NCI-H187 treated with DMSO at 0.1 percent for 48 hours (cell line): ENCODE data around the gene PTMA.

Experiments used
- DNase-seq: peaks from one replicate; lab custom pipeline; 2025; lab: John Stamatoyannopoulos, UW

PTMA gene

DNA sequence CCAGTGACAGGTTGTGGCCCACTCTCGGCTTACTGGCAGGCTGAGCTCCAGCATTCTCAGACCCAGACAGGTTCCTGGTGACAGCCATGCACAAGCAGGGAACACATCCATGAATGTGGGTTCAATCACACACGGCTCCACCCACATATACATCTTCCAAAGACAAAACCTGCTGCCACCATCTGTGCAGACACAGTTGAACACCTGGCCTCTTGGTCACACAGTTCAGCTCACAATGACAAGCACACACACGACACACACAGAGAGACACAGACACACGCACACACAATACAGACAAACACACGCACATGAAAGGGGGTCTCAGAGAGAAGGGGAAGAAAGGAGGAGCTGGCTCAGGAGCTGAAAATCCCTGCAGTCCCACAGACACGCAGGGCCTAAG is 32.1 kb upstream of the PTMA start:
- no peak for DNase-seq

DNA sequence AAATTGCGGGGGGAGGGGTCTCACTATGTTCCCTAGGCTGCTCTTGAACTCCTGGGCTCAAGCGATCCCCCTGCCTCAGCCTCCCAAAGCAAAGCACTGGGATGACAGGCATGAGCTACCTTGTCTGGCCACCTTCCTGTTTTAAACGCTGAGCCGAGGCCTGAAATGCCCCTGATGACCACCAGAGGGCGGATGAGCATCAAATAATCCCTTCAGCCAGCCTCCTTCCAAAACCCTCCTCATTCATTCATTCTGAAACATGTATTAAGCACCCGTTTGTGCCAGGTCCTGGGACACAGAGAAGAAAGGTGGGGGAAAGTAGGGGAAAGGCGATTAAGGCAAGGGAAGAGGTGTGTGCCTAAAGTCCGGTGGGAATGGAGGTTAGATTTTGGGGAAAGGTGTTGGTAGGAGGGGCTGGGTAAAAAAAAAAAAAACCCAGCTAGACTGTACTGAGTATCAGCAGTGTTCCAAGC is 30.7 kb upstream of the PTMA start:
- no peak for DNase-seq

- DNase-seq, result no peak
Measured at GRCh38 chr2:231679908-231680284, 28.4 kb upstream of the PTMA start.

DNA sequence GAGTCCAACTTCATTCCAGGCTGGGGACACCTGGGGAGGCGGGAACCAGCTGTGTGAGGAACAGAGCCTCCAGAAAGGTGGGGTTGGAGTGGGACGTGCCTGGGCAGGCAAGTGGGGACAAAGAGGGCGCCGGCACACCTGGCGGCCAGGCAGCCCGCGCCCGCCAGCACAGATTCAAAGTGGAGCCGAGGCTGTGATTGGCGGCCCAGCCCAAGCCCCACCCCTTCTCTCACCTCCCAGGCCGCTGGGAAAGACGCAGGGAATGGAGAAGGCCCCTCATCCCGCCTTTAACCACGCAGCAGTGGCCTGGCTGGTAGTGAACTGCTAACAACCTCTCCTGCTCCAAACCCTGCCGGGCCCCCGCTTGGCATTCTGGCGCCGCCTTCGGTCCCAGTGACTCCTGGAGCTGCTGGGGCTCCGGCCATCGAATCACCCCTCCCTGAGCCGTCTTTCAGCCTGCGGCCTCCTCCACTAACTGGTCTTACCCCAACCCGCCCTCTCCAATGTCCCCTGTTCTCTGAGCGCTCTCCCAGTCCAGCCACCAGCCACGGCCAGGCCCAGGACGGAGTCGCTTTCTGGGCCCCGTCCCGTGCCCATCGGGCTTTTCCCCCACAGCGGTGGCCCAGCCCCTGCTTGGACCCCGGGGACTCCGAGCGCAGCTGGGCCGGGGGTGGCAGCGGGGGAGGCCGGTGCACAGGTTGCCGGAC is 27.9 kb upstream of the PTMA start:
- no peak for DNase-seq

GRCh38 chr2:231680992-231681852 is 27.1 kb upstream of the PTMA start:
- DNase-seq, result no peak

DNA sequence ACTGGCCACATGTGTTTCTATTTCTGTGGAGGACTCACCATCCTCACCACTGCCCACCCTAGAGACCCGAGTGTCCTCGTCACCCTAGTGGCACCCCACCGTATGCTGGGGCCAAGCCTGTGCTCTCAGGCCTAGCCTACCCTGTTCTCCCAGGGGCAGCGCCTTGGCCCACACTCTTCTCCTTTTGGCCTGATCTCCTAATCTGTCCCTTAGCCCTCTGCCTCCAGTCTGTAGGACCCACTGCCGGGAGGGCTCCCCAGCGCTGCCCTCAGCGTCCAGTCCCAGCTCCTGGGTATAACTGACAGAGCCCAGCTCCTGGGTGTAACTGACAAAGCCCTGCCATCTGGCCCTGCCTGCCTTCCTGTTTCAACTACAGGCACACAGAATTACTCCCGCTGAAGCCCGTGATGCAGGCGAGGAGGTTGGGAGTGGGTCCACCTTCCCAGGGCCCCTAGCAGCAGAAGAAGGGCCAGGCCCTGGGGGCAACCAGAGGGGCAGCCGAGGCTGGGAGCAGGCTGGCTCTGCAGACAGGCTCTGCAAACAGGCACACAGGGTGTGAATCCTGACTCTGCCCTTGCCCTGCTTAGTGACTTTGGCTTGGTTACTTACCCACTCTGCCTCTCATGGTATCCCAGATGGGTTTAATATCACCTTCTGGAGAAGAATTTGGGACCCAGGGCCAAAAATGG is 25.6 kb upstream of the PTMA start:
- no peak for DNase-seq

DNA sequence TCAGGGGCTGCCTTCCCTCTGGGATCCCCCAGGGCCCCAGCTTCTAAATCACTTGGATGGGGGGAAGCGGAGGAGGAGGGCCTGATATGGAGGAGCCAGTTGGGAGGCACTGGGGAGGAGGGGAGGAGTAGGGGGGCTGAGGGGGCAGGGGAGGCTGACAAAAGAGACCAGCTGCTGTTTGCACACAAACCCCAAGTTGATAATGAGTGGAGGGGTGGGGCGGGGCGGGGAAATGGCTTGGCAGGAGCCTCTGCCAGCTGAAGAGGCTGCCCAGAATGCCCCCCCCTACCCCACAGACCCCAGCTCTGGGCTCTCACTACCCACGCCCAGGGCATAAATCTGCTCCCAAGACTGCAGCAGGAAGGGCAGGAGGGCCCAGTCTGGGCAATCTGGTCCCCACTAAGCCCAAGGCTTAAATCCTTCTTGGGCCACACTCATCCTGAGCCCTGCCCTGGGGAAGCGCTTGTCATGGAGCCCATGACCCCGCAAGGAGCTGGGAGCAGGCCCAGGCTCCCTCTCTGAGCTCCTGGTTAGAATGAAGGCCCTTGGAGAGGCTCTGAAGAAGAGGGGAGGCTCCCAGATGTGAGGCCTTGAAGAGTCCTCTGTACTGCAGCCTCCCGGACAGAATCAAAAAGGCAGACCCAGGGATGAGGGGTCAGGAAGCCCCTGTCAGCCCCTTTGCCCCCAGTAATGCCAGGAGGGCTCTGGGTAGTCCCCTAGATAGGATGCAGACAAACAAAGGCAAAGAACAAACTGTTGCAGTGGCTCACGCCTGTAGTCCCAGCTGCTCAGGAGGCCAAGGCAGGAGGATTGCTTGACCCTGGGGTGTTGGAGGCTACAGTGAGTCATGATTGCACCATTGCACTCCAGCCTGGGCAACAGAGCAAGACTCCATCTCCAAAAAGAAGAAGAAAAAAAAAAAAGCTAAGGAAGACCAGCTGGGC is 24.8 kb upstream of the PTMA start:
- DNase-seq, result no peak

DNA sequence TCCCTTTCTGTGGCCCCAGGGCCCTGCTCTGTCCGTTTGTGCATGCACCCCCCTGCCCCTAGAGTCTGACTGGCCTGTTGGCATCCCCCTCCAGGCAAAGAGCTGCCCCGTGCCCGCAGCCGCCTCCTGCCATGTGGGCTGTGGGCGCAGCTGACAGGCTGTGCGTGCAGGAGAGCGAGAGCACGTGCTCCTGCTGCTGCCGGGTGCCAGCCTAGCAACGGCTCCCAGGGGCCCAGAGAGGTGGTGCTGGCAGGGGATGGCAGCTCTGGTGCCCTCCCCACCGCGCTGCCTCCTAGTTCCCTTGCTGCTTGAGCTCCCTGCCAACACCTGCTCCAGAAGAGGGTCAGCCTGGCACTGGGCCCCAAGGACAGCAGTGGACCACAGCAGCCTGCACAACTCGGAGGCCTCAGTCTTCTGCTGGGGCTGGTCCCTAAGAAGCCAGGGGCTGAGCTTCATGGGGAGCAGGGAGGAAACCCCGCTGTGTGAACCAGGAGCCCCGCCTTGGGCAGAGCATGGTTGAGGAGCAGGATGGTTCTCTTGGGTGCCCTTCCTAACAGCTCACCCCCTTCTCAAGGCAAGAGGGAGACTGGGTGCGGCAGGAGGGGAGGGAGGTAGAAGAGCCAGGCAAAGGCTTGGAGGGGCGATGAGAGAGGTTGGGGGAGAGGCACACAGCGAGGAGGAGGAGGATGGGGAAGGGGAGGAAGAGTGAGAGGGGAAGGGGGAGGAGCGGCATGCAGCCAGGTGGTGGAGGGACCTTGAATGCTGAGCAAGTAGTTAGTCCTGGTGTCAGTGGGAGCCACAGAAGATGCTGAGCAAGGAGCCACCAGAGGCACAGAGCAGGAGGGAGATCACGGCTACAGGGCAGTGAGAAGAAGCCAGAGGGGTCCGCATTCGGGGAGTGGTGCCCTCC is 23.8 kb upstream of the PTMA start:
- DNase-seq, result no peak

DNA sequence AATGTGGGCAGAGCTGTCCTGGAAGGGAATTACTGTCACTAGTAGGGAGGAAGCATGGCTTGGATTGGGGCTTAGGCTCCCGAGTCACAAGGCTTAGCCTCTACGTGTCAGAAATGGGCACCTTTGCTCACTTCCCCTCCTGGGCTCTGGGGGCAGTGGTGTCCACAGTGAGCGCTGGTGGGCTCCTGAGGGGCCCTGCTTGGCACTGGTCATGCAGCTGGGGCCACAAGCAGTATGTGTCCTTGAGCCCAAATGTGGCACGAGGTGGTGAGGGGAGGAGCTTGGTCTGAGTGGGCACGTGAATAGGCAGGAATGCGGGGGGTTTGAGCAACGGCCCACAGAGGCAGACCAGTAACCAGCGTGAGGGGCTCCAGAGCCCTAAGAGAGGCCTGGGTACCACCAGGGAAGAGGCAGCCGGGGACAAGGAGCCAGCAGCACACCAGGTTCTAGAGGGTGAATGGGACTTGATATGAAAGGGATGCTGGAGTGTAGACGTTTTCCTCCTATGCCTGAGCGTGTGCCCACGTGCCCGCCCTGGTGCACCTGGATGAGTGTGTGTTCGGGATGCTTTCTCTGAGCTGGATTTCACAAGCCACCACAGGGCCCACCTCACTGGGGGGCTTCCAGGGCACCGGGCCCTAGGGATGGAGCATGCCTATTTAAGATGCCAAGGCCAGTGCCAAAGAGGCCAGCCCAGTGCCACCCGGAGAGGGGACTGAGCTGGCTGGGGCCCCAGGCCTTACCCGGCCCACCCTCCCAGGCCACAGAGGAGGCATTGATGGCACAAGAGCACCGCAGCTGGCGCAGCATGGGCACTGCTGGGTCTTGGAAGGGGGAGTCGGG is 22.8 kb upstream of the PTMA start:
- no peak for DNase-seq

DNA sequence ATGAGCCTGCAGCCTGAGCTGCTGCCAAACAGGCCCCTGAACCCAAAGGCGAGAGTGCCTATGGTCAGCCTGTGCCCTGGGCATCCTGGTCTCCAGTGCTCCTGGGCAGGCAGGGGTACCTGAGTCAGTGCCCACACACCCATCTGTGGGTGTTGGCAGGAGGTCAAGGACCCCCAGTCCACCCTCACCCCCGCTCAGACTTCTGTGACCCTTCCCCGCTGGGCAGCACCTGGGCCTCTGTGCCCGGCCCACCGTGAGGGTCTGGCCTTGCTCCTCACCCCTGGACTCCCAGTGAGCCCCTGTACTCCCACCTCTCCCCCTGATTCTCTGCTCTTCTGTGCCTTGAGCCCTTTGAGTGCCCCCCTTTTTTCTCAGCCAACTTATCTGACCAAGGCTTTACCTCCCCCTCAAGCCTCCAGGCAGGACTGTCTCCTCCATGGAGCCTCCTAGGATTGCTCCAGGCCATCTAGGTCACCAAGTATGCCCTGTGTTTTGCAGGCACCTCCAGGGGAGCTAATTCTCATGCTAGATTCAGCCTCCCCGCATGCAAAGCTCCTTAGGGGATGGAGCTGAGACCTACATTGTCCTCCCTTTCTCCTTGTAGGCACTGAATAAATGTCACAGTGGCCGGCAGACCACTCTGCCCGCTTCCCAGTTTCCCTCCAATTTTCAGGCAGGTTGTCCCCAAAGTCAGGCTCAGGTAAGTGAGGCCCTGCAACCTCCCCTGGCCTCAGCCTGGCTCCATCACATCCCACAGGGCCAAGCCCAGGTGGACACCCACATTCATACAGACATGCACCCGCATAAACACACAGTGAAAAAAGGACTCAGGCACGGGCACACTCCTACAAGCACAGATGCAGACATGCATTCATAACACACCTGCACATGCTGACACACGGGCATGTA is 21.9 kb upstream of the PTMA start:
- no peak for DNase-seq

DNA sequence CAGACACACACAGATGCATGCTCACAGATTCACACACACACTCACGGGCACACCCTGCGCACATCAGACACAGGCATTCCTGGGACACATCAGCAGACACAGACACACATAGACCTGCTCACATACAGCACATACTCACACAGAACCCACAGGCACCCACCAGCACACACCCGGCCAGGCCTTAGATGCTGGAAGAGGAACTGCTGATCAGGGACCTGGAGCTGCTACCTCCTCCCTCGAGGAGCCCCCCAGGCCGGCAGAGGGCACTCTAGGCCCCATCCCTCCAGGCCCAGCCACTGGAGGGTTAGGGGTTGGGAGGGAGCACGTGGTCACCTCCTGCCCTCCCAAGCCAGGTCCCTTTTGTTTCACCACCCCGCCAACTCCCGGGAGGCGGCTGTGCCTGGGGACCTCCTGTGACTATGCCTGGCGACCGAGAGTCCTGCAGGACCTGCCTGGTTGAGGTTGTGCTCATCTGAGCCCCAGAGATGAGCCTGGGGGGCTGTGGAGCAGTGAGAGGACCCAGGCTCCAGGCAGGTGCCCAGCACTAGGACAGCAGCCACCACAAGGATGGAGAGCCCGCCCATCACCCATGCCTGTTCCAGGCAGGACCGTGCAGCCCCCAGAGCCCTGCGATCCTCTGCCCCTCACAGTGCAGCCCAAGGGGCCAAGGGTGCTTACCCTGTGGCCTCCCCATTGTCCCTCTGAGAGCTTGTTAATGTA is 21.0 kb upstream of the PTMA start:
- DNase-seq, result no peak

DNA sequence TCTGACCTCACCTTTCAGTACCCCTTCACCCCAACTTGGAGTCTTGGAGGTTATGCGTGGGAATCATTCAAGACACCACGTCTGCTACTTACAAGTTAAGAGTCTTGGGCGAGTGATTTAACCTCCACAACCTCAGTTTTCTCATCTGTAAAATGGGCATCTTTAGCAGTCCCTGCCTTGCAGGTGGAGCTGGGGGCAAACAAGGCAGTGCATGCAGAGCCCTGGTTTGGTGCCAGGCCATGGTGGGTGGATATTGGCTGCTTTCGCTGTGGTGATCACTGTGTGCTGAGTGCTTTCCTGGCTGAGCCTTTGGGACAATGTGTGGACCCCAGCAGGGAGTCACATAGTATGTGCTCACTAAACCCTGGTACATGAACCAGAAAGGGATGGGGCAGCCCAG is 20.4 kb upstream of the PTMA start:
- DNase-seq, result no peak

GRCh38 chr2:231688719-231689118 is 19.6 kb upstream of the PTMA start:
- no peak for DNase-seq

- DNase-seq, result no peak
Measured at GRCh38 chr2:231689124-231689893, 19.0 kb upstream of the PTMA start.

GRCh38 chr2:231691251-231691772 is 17.0 kb upstream of the PTMA start:
- DNase-seq, result no peak

DNA sequence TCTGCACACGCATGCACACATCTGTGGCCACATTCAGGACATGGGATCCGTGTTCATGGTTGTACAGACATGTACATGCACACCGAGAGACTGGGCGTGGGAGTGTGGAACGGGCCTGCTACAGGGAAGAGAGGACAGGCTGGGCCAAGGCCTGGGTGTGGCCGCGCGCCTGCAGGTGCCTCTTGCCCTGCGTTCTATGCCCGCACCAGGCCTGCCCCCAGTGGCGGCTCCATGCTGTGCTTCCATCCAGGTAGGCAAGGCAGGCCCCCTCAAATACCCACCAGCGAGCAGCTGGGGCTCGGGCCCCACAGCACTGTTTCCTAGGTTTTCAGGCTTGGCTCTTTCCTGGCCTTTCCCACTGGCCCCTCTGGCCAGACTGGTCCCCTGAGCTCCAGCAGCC is 15.5 kb upstream of the PTMA start:
- DNase-seq, result no peak

DNA sequence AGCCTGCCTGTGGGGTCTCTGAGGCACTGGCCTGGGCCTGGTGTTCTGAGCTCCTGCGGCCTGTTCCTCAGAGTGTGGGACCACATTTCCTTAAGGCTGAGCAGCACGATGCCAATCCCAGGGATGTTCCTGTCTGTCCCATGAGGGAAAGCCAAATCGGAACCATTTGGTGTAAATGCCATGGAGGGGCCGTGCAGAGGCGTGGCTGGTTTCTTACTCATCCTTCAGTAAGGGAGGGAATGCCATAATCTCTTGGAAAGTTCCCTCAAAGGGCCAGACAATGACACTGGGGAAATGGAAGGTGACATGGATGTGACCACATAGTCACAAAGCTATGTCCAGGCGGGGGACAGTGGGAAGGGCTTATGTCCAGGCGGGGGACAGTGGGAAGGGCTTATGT is 14.4 kb upstream of the PTMA start:
- no peak for DNase-seq
